Measurements from ENCODE around the gene TPRN.

The TPRN gene

GRCh38 chr9:137173796-137174664 is 26.5 kb downstream of the TPRN start:
- DNase-seq (ENCODE audit: low spot score), result no peak

DNA sequence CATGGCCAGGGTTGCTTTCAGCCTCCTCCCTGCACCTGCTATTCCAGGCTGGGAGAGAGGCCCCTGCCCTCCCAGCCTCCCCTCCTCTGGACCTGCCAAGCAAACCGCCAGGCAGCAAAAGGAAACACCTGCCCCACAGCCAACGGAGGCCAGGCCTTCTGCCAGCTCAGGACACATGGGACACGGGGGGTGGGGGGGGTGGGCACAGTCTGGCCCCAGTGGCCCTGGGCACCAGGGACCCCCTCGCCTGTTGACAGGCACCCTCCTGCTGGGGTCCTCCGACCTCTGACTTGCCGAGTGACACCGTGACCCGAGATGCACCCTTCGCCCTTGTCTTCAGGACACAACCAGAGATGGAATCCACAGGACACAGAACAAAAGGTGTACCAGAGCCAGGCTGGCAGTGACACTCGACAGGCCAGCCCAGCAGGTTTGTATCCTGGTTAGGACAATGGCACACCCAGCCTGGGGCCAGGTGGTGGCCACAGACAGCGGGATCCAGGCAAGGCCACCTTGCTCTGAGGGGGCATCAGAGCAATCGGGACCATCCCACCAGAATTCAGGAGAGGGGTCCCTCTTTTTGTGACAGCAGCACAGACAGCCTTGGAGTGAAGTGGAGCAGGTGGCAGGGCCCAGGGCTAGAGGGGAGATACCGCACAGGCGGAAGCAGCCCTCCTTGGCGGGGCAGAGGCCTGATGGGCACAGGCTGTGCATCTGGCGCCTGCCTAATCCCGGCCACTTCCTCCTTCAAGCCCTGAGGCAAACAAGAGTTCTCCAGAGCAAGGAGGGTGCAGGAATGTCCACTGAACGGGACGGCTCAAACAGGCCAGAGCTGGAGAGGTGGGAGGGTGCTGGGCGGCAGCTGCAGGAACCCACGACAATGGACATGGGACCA is 27.4 kb downstream of the TPRN start:
- no peak for DNase-seq (ENCODE audit: low spot score)

DNA sequence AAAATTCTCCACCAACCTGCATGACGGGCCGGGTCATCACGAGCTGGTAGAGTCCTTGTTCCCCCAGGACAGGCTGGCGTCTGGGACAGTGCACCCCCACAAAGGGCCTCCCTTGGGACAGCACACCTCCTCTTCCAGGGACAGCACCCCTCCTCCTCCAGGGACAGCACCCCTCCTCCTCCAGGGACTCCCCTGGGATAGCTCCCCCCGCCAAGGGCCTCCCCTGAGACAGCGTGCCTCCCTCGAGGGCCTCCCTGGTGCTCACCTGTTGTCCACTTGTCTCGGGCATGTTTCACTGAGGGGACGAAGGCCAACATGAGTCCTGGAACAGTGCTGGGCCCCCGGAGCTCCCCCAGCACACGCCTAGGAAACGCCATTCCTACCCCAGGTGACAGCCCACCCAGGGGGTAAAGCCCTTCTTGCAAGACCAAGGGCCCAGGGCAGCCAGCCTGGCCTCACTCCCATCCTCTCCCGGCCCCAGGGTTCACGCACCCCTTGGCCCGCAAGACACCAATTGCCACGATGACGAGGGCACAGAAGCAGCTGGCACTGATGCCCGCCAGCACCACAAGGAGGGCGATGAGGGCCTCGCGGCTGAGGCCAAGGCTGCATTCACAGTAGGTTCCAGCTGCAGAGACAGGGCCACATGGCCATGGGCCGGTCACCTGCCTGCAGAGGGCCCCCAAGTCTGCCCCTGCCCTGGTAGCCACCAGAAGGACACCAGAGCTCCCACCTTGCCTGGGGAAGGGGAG is 29.2 kb downstream of the TPRN start:
- no peak for DNase-seq (ENCODE audit: low spot score)

GRCh38 chr9:137170486-137171148 is 29.9 kb downstream of the TPRN start:
- no peak for DNase-seq (ENCODE audit: low spot score)

GRCh38 chr9:137169896-137170358 is 30.6 kb downstream of the TPRN start, which contains the start of gene LRRC26:
TSS of gene LRRC26 (minus strand) at chr9:137170051. CDS start at chr9:137169943, 108 bp downstream.
- no peak for DNase-seq (ENCODE audit: low spot score)

- peak; percentile 85 for DNase-seq (ENCODE audit: low spot score)
These were observed 31.4 kb downstream of the TPRN start for GRCh38 chr9:137168904-137169856.

GRCh38 chr9:137168573-137168903 is 32.0 kb downstream of the TPRN start:
- DNase-seq (ENCODE audit: low spot score), result no peak

DNA sequence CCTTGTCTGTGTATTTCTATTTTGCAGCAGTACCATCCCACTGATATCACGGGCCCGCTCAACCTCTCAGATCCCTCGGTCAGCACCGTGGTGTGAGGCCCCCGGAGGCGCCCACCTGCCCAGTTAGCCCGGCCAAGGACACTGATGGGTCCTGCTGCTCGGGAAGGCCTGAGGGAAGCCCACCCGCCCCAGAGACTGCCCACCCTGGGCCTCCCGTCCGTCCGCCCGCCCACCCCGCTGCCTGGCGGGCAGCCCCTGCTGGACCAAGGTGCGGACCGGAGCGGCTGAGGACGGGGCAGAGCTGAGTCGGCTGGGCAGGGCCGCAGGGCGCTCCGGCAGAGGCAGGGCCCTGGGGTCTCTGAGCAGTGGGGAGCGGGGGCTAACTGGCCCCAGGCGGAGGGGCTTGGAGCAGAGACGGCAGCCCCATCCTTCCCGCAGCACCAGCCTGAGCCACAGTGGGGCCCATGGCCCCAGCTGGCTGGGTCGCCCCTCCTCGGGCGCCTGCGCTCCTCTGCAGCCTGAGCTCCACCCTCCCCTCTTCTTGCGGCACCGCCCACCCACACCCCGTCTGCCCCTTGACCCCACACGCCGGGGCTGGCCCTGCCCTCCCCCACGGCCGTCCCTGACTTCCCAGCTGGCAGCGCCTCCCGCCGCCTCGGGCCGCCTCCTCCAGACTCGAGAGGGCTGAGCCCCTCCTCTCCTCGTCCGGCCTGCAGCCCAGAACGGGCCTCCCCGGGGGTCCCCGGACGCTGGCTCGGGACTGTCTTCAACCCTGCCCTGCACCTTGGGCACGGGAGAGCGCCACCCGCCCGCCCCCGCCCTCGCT is 32.6 kb downstream of the TPRN start:
- DNase-seq (ENCODE audit: low spot score), result peak; percentile 84

GRCh38 chr9:137167277-137167746 is 33.2 kb downstream of the TPRN start:
- DNase-seq (ENCODE audit: low spot score), result no peak

DNA sequence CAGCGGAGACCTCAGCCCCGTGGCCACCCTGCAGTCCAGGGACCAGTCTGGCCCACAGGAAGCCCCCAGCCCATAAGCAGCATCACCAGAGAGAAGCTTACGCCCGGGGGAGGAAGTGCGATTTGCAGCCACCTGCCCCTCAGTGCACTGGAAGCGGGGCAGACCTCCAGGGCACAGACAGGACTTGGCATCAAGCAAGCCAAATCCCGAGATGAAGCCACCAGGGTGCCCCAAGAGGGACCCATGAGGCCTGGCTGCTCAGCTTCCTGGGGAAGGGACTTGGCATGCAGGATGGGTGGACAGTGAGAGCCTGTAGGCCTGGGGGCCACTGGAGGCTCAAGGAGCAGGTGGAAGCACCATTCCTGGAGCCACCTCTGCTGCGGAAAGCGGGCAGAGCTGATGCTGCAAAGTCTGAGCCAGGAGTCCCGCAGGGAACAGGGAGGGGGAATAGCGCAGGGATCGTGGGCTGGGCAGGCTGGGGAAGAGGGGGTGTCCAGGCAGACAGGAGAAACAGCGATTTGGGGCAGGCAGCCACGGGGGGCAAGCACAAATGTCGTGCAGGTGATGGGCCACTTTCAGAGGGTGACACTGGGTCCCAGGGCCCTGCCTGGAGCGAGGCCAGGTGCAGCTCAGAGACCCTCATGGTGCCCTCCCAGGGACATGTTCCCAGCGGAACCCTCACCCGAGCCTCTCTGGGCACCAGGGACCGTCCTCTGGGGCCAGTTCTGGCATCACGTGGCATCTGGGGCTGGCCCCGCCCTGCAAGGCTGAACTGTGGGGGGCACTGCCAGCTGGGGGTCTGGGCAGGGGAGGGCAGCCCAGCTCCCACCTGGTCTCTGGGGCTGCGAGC is 33.9 kb downstream of the TPRN start:
- DNase-seq (ENCODE audit: low spot score), result no peak

GRCh38 chr9:137165250-137165836 is 35.2 kb downstream of the TPRN start:
- no peak for DNase-seq (ENCODE audit: low spot score)

DNA sequence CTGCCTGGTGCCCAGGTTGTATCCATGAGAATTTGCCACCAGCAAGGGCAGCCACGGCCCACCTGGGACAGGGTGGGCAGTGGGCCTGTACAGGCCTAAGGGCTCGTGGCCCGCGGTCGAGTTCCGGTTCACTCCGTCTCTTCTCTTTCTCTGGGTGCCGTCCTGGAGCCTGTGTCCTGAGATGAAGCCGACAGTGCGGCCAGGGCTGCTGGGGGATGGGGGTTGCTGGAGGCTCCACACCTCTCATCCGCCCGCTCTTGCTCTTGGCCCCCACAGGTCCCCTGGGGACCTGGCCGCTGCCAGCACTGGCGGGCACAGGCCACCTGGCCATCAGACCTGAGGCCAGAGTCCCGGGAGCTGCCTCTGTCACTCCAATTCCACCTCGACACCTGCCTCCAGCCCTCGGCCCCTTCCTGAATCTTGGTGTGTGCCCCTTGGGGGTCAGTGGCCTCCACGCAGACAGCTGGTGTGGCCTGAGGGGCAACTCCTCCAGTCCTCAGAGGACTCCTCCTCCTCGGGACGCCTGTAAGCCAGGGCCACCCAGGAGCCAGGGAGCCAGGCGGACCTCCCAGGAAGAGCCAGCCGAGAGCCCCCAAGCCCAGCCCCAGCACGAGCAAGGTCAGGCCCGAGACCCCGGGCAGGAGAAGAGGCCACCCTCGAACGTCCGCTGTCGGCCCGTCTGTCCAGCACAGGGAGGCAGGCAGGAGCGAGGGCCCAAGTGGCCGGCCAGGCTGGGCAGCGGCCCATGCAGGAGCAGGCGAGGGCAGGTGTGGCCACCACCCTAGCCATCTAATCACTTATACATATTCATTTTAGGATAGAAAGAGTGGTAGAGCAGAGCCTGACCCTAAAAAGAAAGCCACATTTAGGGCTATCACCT is 35.9 kb downstream of the TPRN start:
- DNase-seq (ENCODE audit: low spot score), result no peak

DNA sequence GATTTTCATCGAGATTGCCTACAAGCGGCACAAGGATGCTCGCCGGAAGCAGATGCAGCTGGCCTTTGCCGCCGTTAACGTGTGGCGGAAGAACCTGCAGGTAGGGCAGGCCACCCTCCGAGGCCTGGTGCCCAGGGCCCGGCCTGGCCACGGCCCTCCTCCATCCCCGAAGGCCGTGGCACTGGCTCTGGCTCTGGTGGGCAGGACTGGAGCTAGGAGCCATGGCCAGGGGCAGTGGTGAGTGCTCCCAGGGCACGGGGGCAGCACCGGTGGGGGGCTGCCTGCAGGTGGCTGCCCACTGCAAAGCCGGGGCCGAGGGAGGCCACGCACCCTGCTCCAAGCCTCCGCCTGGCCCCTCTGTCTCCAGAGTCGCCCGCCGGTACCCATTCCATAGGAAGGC is 36.7 kb downstream of the TPRN start:
- DNase-seq (ENCODE audit: low spot score), result no peak

GRCh38 chr9:137163365-137163715 is 37.2 kb downstream of the TPRN start:
- no peak for DNase-seq (ENCODE audit: low spot score)

DNA sequence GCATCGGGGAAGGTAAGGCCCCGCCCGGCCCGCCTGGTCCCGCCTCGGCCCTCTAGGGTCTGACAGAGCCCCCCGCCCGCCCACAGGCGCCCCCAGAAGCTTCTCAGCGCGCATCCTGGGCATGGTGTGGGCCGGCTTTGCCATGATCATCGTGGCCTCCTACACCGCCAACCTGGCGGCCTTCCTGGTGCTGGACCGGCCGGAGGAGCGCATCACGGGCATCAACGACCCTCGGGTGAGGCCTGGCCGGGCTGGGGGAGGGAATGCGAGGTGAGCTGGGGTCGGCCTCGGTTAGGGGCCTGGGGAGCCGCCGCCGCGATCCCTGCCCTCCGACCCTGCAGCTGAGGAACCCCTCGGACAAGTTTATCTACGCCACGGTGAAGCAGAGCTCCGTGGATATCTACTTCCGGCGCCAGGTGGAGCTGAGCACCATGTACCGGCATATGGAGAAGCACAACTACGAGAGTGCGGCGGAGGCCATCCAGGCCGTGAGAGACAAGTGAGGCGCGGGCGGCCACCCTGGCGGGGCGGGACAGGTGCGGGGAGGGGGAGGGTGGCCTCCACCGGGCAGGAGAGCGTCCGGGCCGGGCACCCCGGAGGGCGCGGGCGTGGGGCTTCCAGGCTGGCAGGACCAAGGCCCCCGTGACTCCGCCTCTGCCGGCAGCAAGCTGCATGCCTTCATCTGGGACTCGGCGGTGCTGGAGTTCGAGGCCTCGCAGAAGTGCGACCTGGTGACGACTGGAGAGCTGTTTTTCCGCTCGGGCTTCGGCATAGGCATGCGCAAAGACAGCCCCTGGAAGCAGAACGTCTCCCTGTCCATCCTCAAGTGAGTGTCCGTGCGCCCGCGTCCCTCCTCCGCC is 37.8 kb downstream of the TPRN start:
- no peak for DNase-seq (ENCODE audit: low spot score)
